Measurements from ENCODE around the gene SPATA16.
A peak's percentile ranks its signal among the peaks of the same experiment; 100 is the strongest.
"Not testable (repeated sequence)": the region's sequence is repeated elsewhere in the genome, so short reads cannot be mapped to it uniquely, and the experiment has no call there.

SPATA16 gene

GRCh38 chr3:173055228-173055933 is 85.7 kb downstream of the SPATA16 start:
- no peak for DNase-seq

- no peak for DNase-seq
These were observed 91.7 kb downstream of the SPATA16 start for GRCh38 chr3:173049360-173049759.

GRCh38 chr3:173045770-173046382 is 95.2 kb downstream of the SPATA16 start:
- DNase-seq: no peak

- DNase-seq: no peak
These were observed 96.0 kb downstream of the SPATA16 start for GRCh38 chr3:173044998-173045397.

- DNase-seq: no peak
These were observed 97.3 kb downstream of the SPATA16 start for GRCh38 chr3:173043757-173044156.

- no peak for DNase-seq
These were observed 102.6 kb downstream of the SPATA16 start for GRCh38 chr3:173038484-173038871.

- no peak for DNase-seq
These were observed 103.1 kb downstream of the SPATA16 start for GRCh38 chr3:173037840-173038483.

- no peak for DNase-seq
These were observed 110.8 kb downstream of the SPATA16 start for GRCh38 chr3:173030273-173030672.

GRCh38 chr3:173028351-173028750 is 112.7 kb downstream of the SPATA16 start:
- no peak for DNase-seq

- DNase-seq: no peak
These were observed 113.6 kb downstream of the SPATA16 start for GRCh38 chr3:173027429-173027828.

GRCh38 chr3:173025941-173026340 is 115.1 kb downstream of the SPATA16 start:
- DNase-seq: peak; percentile 61

- DNase-seq: no peak
These were observed 119.4 kb downstream of the SPATA16 start for GRCh38 chr3:173021547-173022185.

GRCh38 chr3:173020128-173020527 is 120.9 kb downstream of the SPATA16 start:
- not testable (repeated sequence) for DNase-seq

GRCh38 chr3:173019378-173019777 is 121.7 kb downstream of the SPATA16 start:
- DNase-seq: no peak

GRCh38 chr3:173018758-173019157 is 122.3 kb downstream of the SPATA16 start:
- DNase-seq: no peak

GRCh38 chr3:173013219-173013832 is 127.7 kb downstream of the SPATA16 start:
- DNase-seq: no peak

- DNase-seq: no peak
These were observed 131.6 kb downstream of the SPATA16 start for GRCh38 chr3:173009410-173009809.

- no peak for DNase-seq
These were observed 132.1 kb downstream of the SPATA16 start for GRCh38 chr3:173008978-173009377.

GRCh38 chr3:173007079-173007723 is 133.8 kb downstream of the SPATA16 start:
- no peak for DNase-seq

GRCh38 chr3:173006006-173006405 is 135.0 kb downstream of the SPATA16 start:
- DNase-seq: no peak

- DNase-seq: no peak
These were observed 136.4 kb downstream of the SPATA16 start for GRCh38 chr3:173004681-173005080.

GRCh38 chr3:173003956-173004355 is 137.1 kb downstream of the SPATA16 start:
- DNase-seq: no peak

GRCh38 chr3:173003471-173003870 is 137.6 kb downstream of the SPATA16 start:
- no peak for DNase-seq

Data from islet precursor cell (in vitro differentiated cells).